A549 (cell line): Measurements from ENCODE around the gene OPCML. TPM values are rescaled to one million over a fixed set of nuclear protein-coding genes. Genes with fewer than 3 reads are reported as not detected.

Experiments used
- ATAC-seq, 2 experiments: fragments of 200-7000 bp in 1 of 2; fragments of >200 bp in 1 of 2; cut with Nextera tagmentation in 1 of 2; cut with Tn5 transposase in 1 of 2; 3 replicates each; pipeline versions ENCODE4 v1.8.0 to v1.9.1; 2018 to 2020; ENCODE audit warnings: mild to moderate bottlenecking in 1 of 2, moderate library complexity in 1 of 2
- CTCF ChIA-PET: fragments of 300-600 bp; sonication (Branson Sonifier 250); formaldehyde crosslinking; extraction: SDS; loops from one replicate; lab custom pipeline; 2021; ENCODE audit warnings: antibody characterized with exemption, inconsistent platforms; lab: Yijun Ruan, JAX
- POLR2A ChIA-PET: fragments of 350-600 bp; formaldehyde crosslinking; extraction: SDS; loops from one replicate; lab custom pipeline; 2021; ENCODE audit warnings: antibody characterized with exemption, inconsistent platforms; lab: Yijun Ruan, JAX
- DNase-seq, 2 experiments: peaks; one replicate each; pipeline versions ENCODE4 v3.0.0 to v3.0.0-alpha.2; 2011 to 2016; ENCODE audit warnings: low read depth in 1 of 2, low spot score in 1 of 2
- FAIRE-seq: peaks from 2 replicates; lab custom pipeline; 2011; peaks lifted over from hg19 to GRCh38; lab: Jason Lieb, UNC
- H3K27ac ChIP-seq, 2 experiments: fragments of >200 bp; sonication (Bioruptor Twin); formaldehyde crosslinking; 3 replicates each; pipeline ENCODE4 v1.5.1; 2016 to 2017
- H3K4me1 ChIP-seq: fragments of >200 bp; sonication (Bioruptor Twin); formaldehyde crosslinking; 3 replicates; pipeline ENCODE4 v1.6.1; 2016
- H3K4me2 ChIP-seq: fragments of >200 bp; sonication (Bioruptor Twin); formaldehyde crosslinking; 3 replicates; pipeline ENCODE4 v1.6.1; 2016
- H3K4me3 ChIP-seq: fragments of >200 bp; sonication (Bioruptor Twin); formaldehyde crosslinking; 3 replicates; pipeline ENCODE4 v1.5.1; 2016
- H3K9me3 ChIP-seq: fragments of >200 bp; sonication (Bioruptor Twin); formaldehyde crosslinking; 3 replicates; pipeline ENCODE4 v1.6.1; 2016
- ATOH8 ChIP-seq: fragments of 250-450 bp; sonication (Bioruptor Pico); IDR thresholded peaks from 2 replicates; pipeline ENCODE4 v1.5.0; 2020; ENCODE audit warnings: low read depth, mild to moderate bottlenecking, moderate library complexity
- BCL3 ChIP-seq: fragments of >200 bp; sonication (Bioruptor Twin); formaldehyde crosslinking; IDR thresholded peaks from 3 replicates; pipeline ENCODE4 v1.6.1; 2016
- BHLHE40 ChIP-seq: IDR thresholded peaks from 2 replicates; pipeline ENCODE4 v1.6.1; 2012; ENCODE audit warnings: low read depth, low read length, inconsistent platforms
- CEBPB ChIP-seq, 2 experiments: fragments of >200 bp in 1 of 2; sonication (Bioruptor Twin) in 1 of 2; formaldehyde crosslinking in 1 of 2; IDR thresholded peaks; 2 replicates each; pipeline ENCODE4 v1.6.1; 2012 to 2016
- CHD2 ChIP-seq: fragments of 150-350 bp; IDR thresholded peaks from 2 replicates; pipeline ENCODE4 v1.6.1; 2014; ENCODE audit warnings: low read length; ENCODE audit not compliant: partially characterized antibody
- EHMT2 ChIP-seq: fragments of 200-600 bp; sonication (generic); IDR thresholded peaks from 2 replicates; pipeline ENCODE4 v1.6.1; 2016; ENCODE audit warnings: antibody characterized with exemption, low read depth, mild to moderate bottlenecking, moderate library complexity
- EP300 ChIP-seq, 2 experiments: fragments of >200 bp; sonication (Bioruptor Twin); formaldehyde crosslinking; IDR thresholded peaks; 2 replicates in 1 of 2; 3 replicates in 1 of 2; pipeline ENCODE4 v1.6.1; 2016 to 2017
- ESRRA ChIP-seq: fragments of 150-350 bp; IDR thresholded peaks from 2 replicates; pipeline ENCODE4 v1.6.1; 2014; ENCODE audit warnings: mild to moderate bottlenecking, low read length, borderline replicate concordance
- FOSB ChIP-seq: fragments of 250-450 bp; sonication (Bioruptor Pico); IDR thresholded peaks from 2 replicates; pipeline ENCODE4 v1.5.0; 2020; ENCODE audit warnings: mild to moderate bottlenecking, moderate library complexity
- GATA3 ChIP-seq: IDR thresholded peaks from 2 replicates; pipeline ENCODE4 v1.6.1; 2012; ENCODE audit warnings: borderline replicate concordance
- HOXB5 ChIP-seq: fragments of 250-450 bp; sonication (Bioruptor Pico); IDR thresholded peaks from 2 replicates; pipeline ENCODE4 v1.5.0; 2020; ENCODE audit warnings: mild to moderate bottlenecking, moderate library complexity
- JUNB ChIP-seq: fragments of >200 bp; sonication (Bioruptor Twin); formaldehyde crosslinking; IDR thresholded peaks from 2 replicates; pipeline ENCODE4 v1.6.1; 2016
- NFE2L2 ChIP-seq: fragments of 150-350 bp; conservative IDR thresholded peaks from 2 replicates; pipeline ENCODE4 v1.6.1; 2014; ENCODE audit warnings: low read length
- NPAS2 ChIP-seq: fragments of 250-450 bp; sonication (Bioruptor Pico); IDR thresholded peaks from 2 replicates; pipeline ENCODE4 v1.8.0; 2022; ENCODE audit warnings: mild to moderate bottlenecking, moderate library complexity, borderline replicate concordance
- PHF8 ChIP-seq: fragments of 200-600 bp; sonication (generic); IDR thresholded peaks from 2 replicates; pipeline ENCODE4 v1.6.1; 2016; ENCODE audit warnings: low read depth, mild to moderate bottlenecking, antibody characterized with exemption, moderate library complexity, borderline replicate concordance
- POLR2A ChIP-seq: IDR thresholded peaks from 2 replicates; pipeline ENCODE4 v1.6.1; 2012; ENCODE audit warnings: mild to moderate bottlenecking, low read length
- RFX5 ChIP-seq: fragments of 450-650 bp; IDR thresholded peaks from 2 replicates; pipeline ENCODE4 v1.7.1; 2014; ENCODE audit warnings: antibody characterized with exemption, mild to moderate bottlenecking, moderate library complexity
- SREBF2 ChIP-seq: fragments of 450-650 bp; IDR thresholded peaks from 2 replicates; pipeline ENCODE4 v1.6.1; 2014; ENCODE audit warnings: mild to moderate bottlenecking, moderate library complexity
- ZC3H11A ChIP-seq: fragments of 450-650 bp; IDR thresholded peaks from 2 replicates; pipeline ENCODE4 v1.6.1; 2014; ENCODE audit warnings: antibody characterized with exemption, mild to moderate bottlenecking
- ZNF302 ChIP-seq: fragments of 250-450 bp; sonication (Bioruptor Pico); IDR thresholded peaks from 2 replicates; pipeline ENCODE4 v1.9.0; 2021; ENCODE audit warnings: inconsistent platforms, mild to moderate bottlenecking, moderate library complexity
- ZSCAN20 ChIP-seq: fragments of 250-450 bp; sonication (Bioruptor Pico); IDR thresholded peaks from 2 replicates; pipeline ENCODE4 v1.8.0; 2022; ENCODE audit warnings: mild to moderate bottlenecking, moderate library complexity
- WGBS: methylation state at CpG from one replicate; pipeline ENCODE4 v1.1.6; 2017; ENCODE audit errors: missing lambda C conversion rate; 5-methylcytosine and 5-hydroxymethylcytosine counted together
- polyA plus RNA-seq, 4 experiments: library from polyadenylated mRNA; depleted of rRNA in 3 of 4; stranded (reverse); fragments of >200 nt; fragmentation: RNase III in 1 of 4; extraction: RNeasy Plus Mini Kit Qiagen cat#74134 plus additional on column Dnase treatment in 1 of 4; gene quantifications; 2 replicates in 3 of 4; 3 replicates in 1 of 4; pipeline ENCODE4 v1.2.3, GENCODE V29; 2011 to 2017
- TF ChIP-seq, protein P1 (sequence below): fragments of 250-450 bp; sonication (Bioruptor Pico); IDR thresholded peaks from 2 replicates; pipeline ENCODE4 v1.5.0; 2021; ENCODE audit warnings: mild to moderate bottlenecking, moderate library complexity, borderline replicate concordance

The OPCML gene
- polyA plus RNA-seq, 2 of the 4 experiments (the other 2 are of a cell fraction), result not detected

DNA sequence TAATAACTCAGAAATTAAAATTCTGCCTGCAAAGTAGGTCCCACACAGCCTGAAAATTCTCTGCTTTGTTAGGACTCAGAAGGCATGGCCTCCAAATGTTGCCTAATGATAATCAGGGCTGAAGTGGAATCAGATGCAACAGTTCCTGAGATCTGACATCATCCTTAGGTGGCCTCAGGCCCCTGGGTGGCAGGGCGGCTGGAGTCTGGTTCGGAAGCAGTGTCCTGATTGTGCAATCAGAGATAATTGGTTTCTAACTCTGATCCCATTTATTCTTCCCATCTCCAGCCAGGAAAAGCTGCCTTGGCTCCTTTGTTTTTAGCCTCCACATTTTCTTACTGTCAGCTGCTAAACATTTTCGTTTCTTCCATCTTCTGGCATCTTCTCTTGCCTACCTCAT, 399.3 kb downstream of the OPCML start (continued):
- no peak for TF ChIP-seq NPAS2 (CRISPR knock-in tag)

GRCh38 chr11:133127741-133128140, 404.6 kb downstream of the OPCML start:
- no peak for FAIRE-seq
- Histone ChIP-seq H3K27ac (no peak overlapping the region), H3K4me3 (no peak overlapping the region), H3K4me1 (no peaks in the 10 kb centered on the region), H3K4me2 (no peak overlapping the region), H3K9me3 (no peaks in the 10 kb centered on the region)
- DNase-seq, result no peak
- no peak for ATAC-seq
- ChIA-PET POLR2A (no interaction called here), CTCF (no interaction called here)
- TF ChIP-seq GATA3, result no peak
- TF ChIP-seq EP300 (IDR thresholded peaks at IDR 0.05), result no peak
- no peak for TF ChIP-seq BCL3
- TF ChIP-seq RFX5, result no peak
- no peak for TF ChIP-seq ESRRA
- TF ChIP-seq NPAS2 (CRISPR knock-in tag), result no peak
- TF ChIP-seq JUNB, result no peak
- TF ChIP-seq ATOH8, result no peak
- TF ChIP-seq SREBF2, result no peak
- TF ChIP-seq, protein P1, sequence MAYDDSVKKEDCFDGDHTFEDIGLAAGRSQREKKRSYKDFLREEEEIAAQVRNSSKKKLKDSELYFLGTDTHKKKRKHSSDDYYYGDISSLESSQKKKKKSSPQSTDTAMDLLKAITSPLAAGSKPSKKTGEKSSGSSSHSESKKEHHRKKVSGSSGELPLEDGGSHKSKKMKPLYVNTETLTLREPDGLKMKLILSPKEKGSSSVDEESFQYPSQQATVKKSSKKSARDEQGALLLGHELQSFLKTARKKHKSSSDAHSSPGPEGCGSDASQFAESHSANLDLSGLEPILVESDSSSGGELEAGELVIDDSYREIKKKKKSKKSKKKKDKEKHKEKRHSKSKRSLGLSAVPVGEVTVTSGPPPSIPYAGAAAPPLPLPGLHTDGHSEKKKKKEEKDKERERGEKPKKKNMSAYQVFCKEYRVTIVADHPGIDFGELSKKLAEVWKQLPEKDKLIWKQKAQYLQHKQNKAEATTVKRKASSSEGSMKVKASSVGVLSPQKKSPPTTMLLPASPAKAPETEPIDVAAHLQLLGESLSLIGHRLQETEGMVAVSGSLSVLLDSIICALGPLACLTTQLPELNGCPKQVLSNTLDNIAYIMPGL (CRISPR knock-in tag), result no peak
- TF ChIP-seq PHF8, result no peak
- WGBS, result 30% methylated on average over 7 of the region's 7 CpGs

GRCh38 chr11:133123796-133124195, 408.5 kb downstream of the OPCML start:
- ChIA-PET CTCF (no interaction called here), POLR2A (no interaction called here)
- ATAC-seq, result no peak
- H3K9me3 ChIP-seq, result no peaks in the 10 kb centered on the region
- TF ChIP-seq ZC3H11A (no peak), NFE2L2 (no peak), JUNB (no peak), BHLHE40 (no peak), HOXB5 (no peak), ZNF302 (CRISPR knock-in tag) (no peak), CEBPB (IDR thresholded peaks at IDR 0.05) (no peak), ZSCAN20 (CRISPR knock-in tag) (no peak), FOSB (CRISPR knock-in tag) (no peak), POLR2A (no peak), EHMT2 (no peak), CHD2 (no peak)
- TF ChIP-seq, protein P1 (CRISPR knock-in tag), result no peak
- H3K4me3 ChIP-seq, result no peak overlapping the region
- H3K4me2 ChIP-seq, result no peak overlapping the region
- FAIRE-seq, result no peak
- H3K27ac ChIP-seq, result no peak overlapping the region
- H3K4me1 ChIP-seq, result no peaks in the 10 kb centered on the region
- 1% methylated on average over 4 of the region's 4 CpGs for WGBS
- DNase-seq, result no peak
